Endodermal cell (in vitro differentiated cells): Measurements from ENCODE around the gene GRIK5. TPM values are rescaled to one million over a fixed set of nuclear protein-coding genes. Genes with fewer than 3 reads are reported as not detected.

Source experiments
- DNase-seq: peaks from one replicate; pipeline ENCODE4 v3.0.0-alpha.2; 2017
- H3K27ac ChIP-seq: 2 replicates; pipeline ENCODE4 v1.5.1; 2013; ENCODE audit warnings: mild to moderate bottlenecking, low read depth, low read length, moderate library complexity
- H3K27me3 ChIP-seq: 2 replicates; pipeline ENCODE4 v1.6.1; 2013; ENCODE audit warnings: mild to moderate bottlenecking, low read length, moderate library complexity; ENCODE audit not compliant: insufficient read depth, control insufficient read depth, poor library complexity, severe bottlenecking
- H3K36me3 ChIP-seq: 2 replicates; pipeline ENCODE4 v1.7.0; 2013; ENCODE audit warnings: mild to moderate bottlenecking, low read length, moderate library complexity; ENCODE audit not compliant: control insufficient read depth, insufficient read depth
- H3K4me1 ChIP-seq: one replicate; pipeline ENCODE4 v1.7.0; 2013; ENCODE audit warnings: low read length; ENCODE audit not compliant: control insufficient read depth, insufficient read depth
- H3K4me3 ChIP-seq: 2 replicates; pipeline ENCODE4 v1.5.1; 2013; ENCODE audit warnings: mild to moderate bottlenecking, low read length, moderate library complexity
- H3K9ac ChIP-seq: 2 replicates; pipeline ENCODE4 v1.6.1; 2013; ENCODE audit warnings: mild to moderate bottlenecking, low read length, moderate library complexity; ENCODE audit not compliant: poor library complexity, severe bottlenecking; ENCODE audit errors: extremely low read depth
- H3K9me3 ChIP-seq: 2 replicates; pipeline ENCODE4 v1.6.1; 2013; ENCODE audit warnings: mild to moderate bottlenecking, low read length, moderate library complexity; ENCODE audit not compliant: control insufficient read depth
- H3K27ac Mint-ChIP-seq: 2 replicates; pipeline ENCODE4 v1.8.0; 2020; ENCODE audit warnings: mixed read lengths
- H3K27me3 Mint-ChIP-seq: 2 replicates; pipeline ENCODE4 v1.8.0; 2021; ENCODE audit warnings: mild to moderate bottlenecking, mixed read lengths; ENCODE audit not compliant: insufficient read depth
- H3K36me3 Mint-ChIP-seq: 2 replicates; pipeline ENCODE4 v1.8.0; 2020; ENCODE audit warnings: low read depth, mixed read lengths
- H3K4me1 Mint-ChIP-seq: 2 replicates; pipeline ENCODE4 v1.8.0; 2020; ENCODE audit warnings: mixed read lengths
- H3K4me3 Mint-ChIP-seq: 2 replicates; pipeline ENCODE4 v1.8.0; 2020; ENCODE audit warnings: mild to moderate bottlenecking, moderate library complexity, mixed read lengths
- H3K9me3 Mint-ChIP-seq: 2 replicates; pipeline ENCODE4 v1.8.0; 2020; ENCODE audit warnings: mild to moderate bottlenecking, mixed read lengths
- CTCF ChIP-seq: fragments of 200-600 bp; sonication (generic); conservative IDR thresholded peaks from 2 replicates; pipeline ENCODE4 v1.5.0; 2021; ENCODE audit warnings: antibody characterized with exemption, mild to moderate bottlenecking
- WGBS, 2 experiments: methylation state at CpG; one replicate each; pipeline versions ENCODE4 v1.1.5 to v1.1.7; 2013; ENCODE audit warnings: missing lambda C conversion rate in 2 of 2, mixed read lengths in 1 of 2; ENCODE audit not compliant: insufficient coverage in 1 of 2, insufficient read length in 1 of 2; 5-methylcytosine and 5-hydroxymethylcytosine counted together
- total RNA-seq, 2 donors: library from RNA; stranded (reverse); fragmentation: NEBNext Ultra II Directional in 1 of 2; extraction: Animal tissue kit (Norgen Biotek cat#: 25700) in 1 of 2; gene quantifications; 2 replicates in 1 of 2; 3 replicates in 1 of 2; pipeline ENCODE4 v1.2.1, GENCODE V29; 2021

GRIK5 gene
- total RNA-seq, 2 donors from 2014 or later, result 21.6 to 38.7 TPM

GRCh38 chr19:42114412-42114811 is 44.4 kb upstream of the GRIK5 start:
- no peak overlapping the region for H3K4me3 ChIP-seq
- no peaks in the 10 kb centered on the region for H3K27me3 ChIP-seq
- Mint-ChIP-seq H3K27ac (no peak overlapping the region), H3K9me3 (no peaks in the 10 kb centered on the region), H3K4me3 (no peak overlapping the region), H3K36me3 (no peaks in the 10 kb centered on the region), H3K27me3 (peaks cover 2% of the 10 kb centered on the region), H3K4me1 (peaks cover 9% of the 10 kb centered on the region)
- 45 to 56% methylated on average over 5 to 7 of the region's 7 CpGs for WGBS, 2 experiments
- H3K27ac ChIP-seq, result no peak overlapping the region
- H3K9ac ChIP-seq, result no peak overlapping the region
- peak; percentile 60 for DNase-seq
- H3K9me3 ChIP-seq, result no peaks in the 10 kb centered on the region
- H3K4me1 ChIP-seq, result no peaks in the 10 kb centered on the region
- TF ChIP-seq CTCF, result no peak
- H3K36me3 ChIP-seq, result no peaks in the 10 kb centered on the region

- TF ChIP-seq CTCF, result peak; percentile 62
- Histone ChIP-seq H3K9me3 (no peaks in the 10 kb centered on the region), H3K9ac (no peak overlapping the region), H3K36me3 (no peaks in the 10 kb centered on the region), H3K27ac (no peak overlapping the region), H3K4me1 (no peaks in the 10 kb centered on the region), H3K4me3 (no peak overlapping the region), H3K27me3 (no peaks in the 10 kb centered on the region)
- WGBS, 2 experiments, result 44 to 63% methylated on average over 6 to 10 of the region's 10 CpGs
- peaks cover 2% of the 10 kb centered on the region for H3K27me3 Mint-ChIP-seq
- H3K4me1 Mint-ChIP-seq, result peaks cover 9% of the 10 kb centered on the region
- H3K4me3 Mint-ChIP-seq, result no peak overlapping the region
- peak; percentile 84 for DNase-seq
- H3K36me3 Mint-ChIP-seq, result no peaks in the 10 kb centered on the region
- no peaks in the 10 kb centered on the region for H3K9me3 Mint-ChIP-seq
- H3K27ac Mint-ChIP-seq, result peak overlapping the region; percentile 5
Observed at GRCh38 chr19:42113641-42114348, 43.8 kb upstream of the GRIK5 start.

- 92% methylated on average over 2 to 3 of the region's 3 CpGs for WGBS, 2 experiments
- Mint-ChIP-seq H3K27me3 (peaks cover 2% of the 10 kb centered on the region), H3K4me3 (no peak overlapping the region), H3K4me1 (peaks cover 9% of the 10 kb centered on the region), H3K27ac (no peak overlapping the region), H3K9me3 (no peaks in the 10 kb centered on the region), H3K36me3 (no peaks in the 10 kb centered on the region)
- no peak for TF ChIP-seq CTCF
- Histone ChIP-seq H3K9me3 (no peaks in the 10 kb centered on the region), H3K4me3 (no peak overlapping the region), H3K4me1 (no peaks in the 10 kb centered on the region), H3K36me3 (no peaks in the 10 kb centered on the region), H3K9ac (no peak overlapping the region), H3K27me3 (no peaks in the 10 kb centered on the region), H3K27ac (no peak overlapping the region)
- DNase-seq, result no peak
Observed at GRCh38 chr19:42111811-42112210, 41.8 kb upstream of the GRIK5 start.
